H9 (cell line): Measurements from ENCODE around the gene MARK4. TPM values are rescaled to one million over a fixed set of nuclear protein-coding genes. Genes with fewer than 3 reads are reported as not detected.

ENCODE experiments used
- DNase-seq: peaks from one replicate; pipeline ENCODE4 v3.0.0-alpha.2; 2017
- H2AFZ ChIP-seq: one replicate; pipeline ENCODE4 v1.6.1; 2013; ENCODE audit warnings: mild to moderate bottlenecking, low read length, control low read depth, moderate library complexity
- H2AK5ac ChIP-seq: 2 replicates; pipeline ENCODE4 v1.6.1; 2013; ENCODE audit warnings: low read length, control low read depth, mixed read lengths; ENCODE audit not compliant: insufficient read length
- H2BK120ac ChIP-seq: one replicate; pipeline ENCODE4 v1.6.1; 2013; ENCODE audit warnings: low read depth, mild to moderate bottlenecking, low read length, control low read depth, inconsistent platforms; ENCODE audit not compliant: poor library complexity, severe bottlenecking
- H2BK12ac ChIP-seq: 2 replicates; pipeline ENCODE4 v1.6.1; 2013; ENCODE audit warnings: low read length, control low read depth, mixed read lengths, low read depth; ENCODE audit not compliant: insufficient read length
- H2BK15ac ChIP-seq: 2 replicates; pipeline ENCODE4 v1.6.1; 2013; ENCODE audit warnings: low read depth, low read length, control low read depth
- H2BK20ac ChIP-seq: one replicate; pipeline ENCODE4 v1.6.1; 2013; ENCODE audit warnings: low read depth, mild to moderate bottlenecking, low read length, control low read depth, inconsistent platforms; ENCODE audit not compliant: poor library complexity, severe bottlenecking
- H2BK5ac ChIP-seq: 2 replicates; pipeline ENCODE4 v1.6.1; 2013; ENCODE audit warnings: low read length, control low read depth, mixed read lengths; ENCODE audit not compliant: insufficient read length
- H3K14ac ChIP-seq: 2 replicates; pipeline ENCODE4 v1.6.1; 2013; ENCODE audit warnings: low read length, control low read depth; ENCODE audit not compliant: insufficient read depth
- H3K18ac ChIP-seq: 2 replicates; pipeline ENCODE4 v1.6.1; 2013; ENCODE audit warnings: low read depth, mild to moderate bottlenecking, mixed read lengths, low read length, control low read depth; ENCODE audit not compliant: insufficient read length
- H3K23ac ChIP-seq: 2 replicates; pipeline ENCODE4 v1.6.1; 2013; ENCODE audit warnings: low read length, control low read depth, mixed read lengths, low read depth; ENCODE audit not compliant: insufficient read length
- H3K23me2 ChIP-seq: 2 replicates; pipeline ENCODE4 v1.6.1; 2013; ENCODE audit warnings: low read depth, mild to moderate bottlenecking, mixed read lengths, low read length, control low read depth; ENCODE audit not compliant: insufficient read length, poor library complexity, severe bottlenecking
- H3K27ac ChIP-seq: 2 replicates; pipeline ENCODE4 v1.5.1; 2013; ENCODE audit warnings: low read length, control low read depth, mixed read lengths, low read depth; ENCODE audit not compliant: insufficient read length
- H3K27me3 ChIP-seq: 2 replicates; pipeline ENCODE4 v1.6.1; 2013; ENCODE audit warnings: low read length, control low read depth, inconsistent platforms; ENCODE audit not compliant: insufficient read depth
- H3K4ac ChIP-seq: 2 replicates; pipeline ENCODE4 v1.6.1; 2013; ENCODE audit warnings: low read depth, mild to moderate bottlenecking, control low read depth, inconsistent platforms, low read length, moderate library complexity
- H3K4me1 ChIP-seq: 2 replicates; pipeline ENCODE4 v1.6.1; 2013; ENCODE audit warnings: low read length, control low read depth, inconsistent platforms; ENCODE audit not compliant: insufficient read depth
- H3K4me2 ChIP-seq: 2 replicates; pipeline ENCODE4 v1.6.1; 2013; ENCODE audit warnings: low read length, control low read depth, mixed read lengths; ENCODE audit not compliant: insufficient read length, insufficient read depth
- H3K56ac ChIP-seq: 2 replicates; pipeline ENCODE4 v1.6.1; 2013; ENCODE audit warnings: low read depth, mild to moderate bottlenecking, mixed read lengths, low read length, control low read depth; ENCODE audit not compliant: insufficient read length
- H3K79me1 ChIP-seq: 2 replicates; pipeline ENCODE4 v1.6.1; 2013; ENCODE audit warnings: low read depth, mild to moderate bottlenecking, moderate library complexity, low read length, control low read depth, inconsistent platforms; ENCODE audit not compliant: insufficient read depth, poor library complexity, severe bottlenecking
- H3K79me2 ChIP-seq: 2 replicates; pipeline ENCODE4 v1.6.1; 2013; ENCODE audit warnings: low read length, control low read depth, inconsistent platforms; ENCODE audit not compliant: insufficient read depth
- H3K9ac ChIP-seq: 2 replicates; pipeline ENCODE4 v1.6.1; 2013; ENCODE audit warnings: low read length, control low read depth, mixed read lengths; ENCODE audit not compliant: insufficient read length; ENCODE audit errors: extremely low read depth
- H3K9me3 ChIP-seq: one replicate; pipeline ENCODE4 v1.6.1; 2013; ENCODE audit warnings: low read depth, low read length, inconsistent platforms; ENCODE audit not compliant: control insufficient read depth
- H3T11ph ChIP-seq: one replicate; pipeline ENCODE4 v1.6.1; 2013; ENCODE audit warnings: mild to moderate bottlenecking, low read length, control low read depth, inconsistent platforms
- H4K20me1 ChIP-seq: one replicate; pipeline ENCODE4 v1.6.1; 2013; ENCODE audit not compliant: control insufficient read depth, insufficient read length, insufficient read depth
- H4K5ac ChIP-seq: 2 replicates; pipeline ENCODE4 v1.6.1; 2013; ENCODE audit warnings: low read depth, mild to moderate bottlenecking, mixed read lengths, low read length, control low read depth; ENCODE audit not compliant: insufficient read length
- H4K8ac ChIP-seq: replicated peaks from 2 replicates; pipeline ENCODE4 v1.6.1; 2013; ENCODE audit warnings: low read length, control low read depth, mixed read lengths, low read depth; ENCODE audit not compliant: insufficient read length
- H4K91ac ChIP-seq: 2 replicates; pipeline ENCODE4 v1.6.1; 2013; ENCODE audit warnings: low read depth, mild to moderate bottlenecking, moderate library complexity, mixed read lengths, low read length, control low read depth; ENCODE audit not compliant: insufficient read length
- H3K27ac Mint-ChIP-seq, 3 experiments: 2 replicates in 2 of 3; 3 replicates in 1 of 3; pipeline ENCODE4 v1.8.0; 2020 to 2021; ENCODE audit warnings: mixed read lengths in 3 of 3, mild to moderate bottlenecking in 1 of 3, moderate library complexity in 1 of 3
- H3K27me3 Mint-ChIP-seq: 2 replicates; pipeline ENCODE4 v1.8.0; 2021; ENCODE audit warnings: low read depth, mild to moderate bottlenecking, moderate library complexity, mixed read lengths
- H3K36me3 Mint-ChIP-seq, 3 experiments: 2 replicates in 2 of 3; 3 replicates in 1 of 3; pipeline ENCODE4 v1.8.0; 2020 to 2021; ENCODE audit warnings: low read depth in 3 of 3, mixed read lengths in 3 of 3; ENCODE audit not compliant: insufficient read depth in 1 of 3
- H3K4me1 Mint-ChIP-seq, 2 experiments: 2 replicates each; pipeline ENCODE4 v1.8.0; 2020; ENCODE audit warnings: mixed read lengths in 2 of 2
- H3K4me3 Mint-ChIP-seq, 2 experiments: 2 replicates in 1 of 2; 3 replicates in 1 of 2; pipeline ENCODE4 v1.8.0; 2020 to 2021; ENCODE audit warnings: mild to moderate bottlenecking in 2 of 2, mixed read lengths in 2 of 2, moderate library complexity in 1 of 2
- H3K9me3 Mint-ChIP-seq, 2 experiments: 2 replicates in 1 of 2; 3 replicates in 1 of 2; pipeline ENCODE4 v1.8.0; 2020; ENCODE audit warnings: mild to moderate bottlenecking in 2 of 2, mixed read lengths in 2 of 2, moderate library complexity in 1 of 2
- CTCF ChIP-seq: fragments of 200-600 bp; sonication (generic); conservative IDR thresholded peaks from 3 replicates; pipeline ENCODE4 v1.8.0; 2021; ENCODE audit warnings: antibody characterized with exemption, mild to moderate bottlenecking
- WGBS: extraction: QIAGEN DNeasy Blood & Tissue Kit; methylation state at CpG from one replicate; pipeline ENCODE4 v1.1.7; 2013; ENCODE audit warnings: missing lambda C conversion rate, low lambda C conversion rate, mixed read lengths; ENCODE audit not compliant: insufficient read length; ENCODE audit errors: extremely low coverage; 5-methylcytosine and 5-hydroxymethylcytosine counted together
- total RNA-seq: library from RNA; stranded (reverse); gene quantifications from 2 replicates; pipeline ENCODE4 v1.2.1, GENCODE V29; 2021

MARK4 gene
- total RNA-seq, 1 experiment from 2014 or later: 44.7 TPM

- peak overlapping the region; percentile 5 for H3K4me2 ChIP-seq
- no peak overlapping the region for H4K5ac ChIP-seq
- H3K27me3 ChIP-seq: peaks cover 22% of the 10 kb centered on the region
- no peak overlapping the region for H2BK5ac ChIP-seq
- H2BK12ac ChIP-seq: no peak overlapping the region
- peak; percentile 59 for DNase-seq
- TF ChIP-seq CTCF: no peak
- H2BK120ac ChIP-seq: no peak overlapping the region
- H3K4me1 Mint-ChIP-seq: peaks cover 0 to 21% of the 10 kb centered on the region in 2 experiments; a peak in 2 of 4 replicates
- no peaks in the 10 kb centered on the region; the same call in 1 of the 2 replicates for H3K4me1 ChIP-seq
- H3K23ac ChIP-seq: no peak overlapping the region
- no peaks in the 10 kb centered on the region for H3K79me1 ChIP-seq
- no peaks in the 10 kb centered on the region; a peak in 2 of 7 replicates for H3K36me3 Mint-ChIP-seq
- H3K4me3 Mint-ChIP-seq: peak overlapping the region; percentile 41 to 77
- H3K9ac ChIP-seq: no peak overlapping the region
- H4K8ac ChIP-seq: no peak overlapping the region
- H3K9me3 ChIP-seq: no peaks in the 10 kb centered on the region
- no peaks in the 10 kb centered on the region for H3K23me2 ChIP-seq
- no peaks in the 10 kb centered on the region for H4K20me1 ChIP-seq
- H3K9me3 Mint-ChIP-seq: no peaks in the 10 kb centered on the region
- H3K18ac ChIP-seq: no peak overlapping the region
- H4K91ac ChIP-seq: no peak overlapping the region
- WGBS: no CpG with 5 or more reads among the region's 93 CpGs
- H3K56ac ChIP-seq: no peak overlapping the region
- no peak overlapping the region for H3T11ph ChIP-seq
- H3K27me3 Mint-ChIP-seq: peaks cover 89% of the 10 kb centered on the region
- H2AFZ ChIP-seq: no peak overlapping the region
- no peaks in the 10 kb centered on the region for H3K79me2 ChIP-seq
- H2AK5ac ChIP-seq: no peak overlapping the region
- H3K27ac Mint-ChIP-seq: no peak overlapping the region; a peak in 1 of 7 replicates
- H2BK15ac ChIP-seq: no peak overlapping the region
- no peak overlapping the region for H3K14ac ChIP-seq
- H2BK20ac ChIP-seq: no peak overlapping the region
- H3K27ac ChIP-seq: no peak overlapping the region
- H3K4ac ChIP-seq: no peak overlapping the region
Observed at GRCh38 chr19:45234089-45234869, 16.8 kb upstream of the MARK4 start.
